Measurements from ENCODE around the gene AK1. TPM values are rescaled to one million over a fixed set of nuclear protein-coding genes. Genes with fewer than 3 reads are reported as not detected.

Gene AK1
- total RNA-seq, 2 donors from 2014 or later = 263 to 398 TPM

DNA sequence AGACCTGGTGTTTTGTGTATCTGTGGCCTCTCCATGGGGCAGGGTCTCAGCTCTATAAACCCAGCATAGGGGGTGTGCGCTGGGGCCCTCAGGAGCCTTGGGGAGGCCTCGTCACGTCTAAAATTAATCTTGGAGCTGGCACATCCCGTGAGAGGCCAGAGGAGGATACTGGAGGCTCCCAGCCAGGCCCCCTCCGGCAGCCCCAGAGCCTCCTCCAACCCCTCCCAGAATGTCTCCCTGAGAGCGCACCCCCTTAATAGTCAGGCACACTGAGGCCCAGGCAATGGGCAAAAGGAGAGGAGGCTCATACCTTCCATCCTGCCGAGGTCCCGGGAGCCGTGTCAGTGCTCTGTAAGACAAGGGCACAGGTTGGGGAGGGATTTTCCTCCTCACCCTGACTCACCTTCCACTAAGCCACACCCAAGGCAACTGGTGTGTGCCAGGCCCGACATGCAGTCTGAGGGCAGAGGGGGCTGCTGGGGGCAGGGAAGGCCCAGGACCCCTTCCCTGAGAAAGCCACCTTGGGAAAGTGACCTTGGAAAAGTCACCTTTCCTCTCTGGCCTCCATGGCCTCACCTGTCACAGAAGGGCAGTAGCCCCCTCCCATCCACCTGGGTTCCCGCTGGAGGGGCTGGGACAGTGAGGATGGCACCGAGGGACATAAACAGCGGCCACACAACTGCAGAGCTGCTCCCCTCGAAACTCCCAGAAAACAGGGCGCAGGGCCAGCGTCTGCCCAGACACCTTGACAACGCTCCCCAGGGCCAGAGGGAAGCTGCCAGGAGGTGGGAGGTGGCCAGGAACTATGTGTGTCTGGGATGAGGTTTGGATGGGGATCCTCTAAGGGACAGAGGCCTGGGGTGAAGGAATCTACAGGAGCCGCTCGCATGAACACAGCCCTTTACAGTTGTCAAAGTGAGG lies 2.9 kb downstream of the AK1 start:
- Histone ChIP-seq H3K36me3 (peaks cover 33% of the 10 kb centered on the region), H3K27me3 (no peaks in the 10 kb centered on the region), H3K27ac (peak overlapping the region; percentile 93 to 94), H3K4me3 (peak overlapping the region; percentile 76 to 77), H3K4me1 (peaks cover 2 to 64% of the 10 kb centered on the region in 2 donors), H3K9me3 (no peaks in the 10 kb centered on the region)
- DNase-seq (ENCODE audit: low spot score) = no peak
- TF ChIP-seq, protein P1, sequence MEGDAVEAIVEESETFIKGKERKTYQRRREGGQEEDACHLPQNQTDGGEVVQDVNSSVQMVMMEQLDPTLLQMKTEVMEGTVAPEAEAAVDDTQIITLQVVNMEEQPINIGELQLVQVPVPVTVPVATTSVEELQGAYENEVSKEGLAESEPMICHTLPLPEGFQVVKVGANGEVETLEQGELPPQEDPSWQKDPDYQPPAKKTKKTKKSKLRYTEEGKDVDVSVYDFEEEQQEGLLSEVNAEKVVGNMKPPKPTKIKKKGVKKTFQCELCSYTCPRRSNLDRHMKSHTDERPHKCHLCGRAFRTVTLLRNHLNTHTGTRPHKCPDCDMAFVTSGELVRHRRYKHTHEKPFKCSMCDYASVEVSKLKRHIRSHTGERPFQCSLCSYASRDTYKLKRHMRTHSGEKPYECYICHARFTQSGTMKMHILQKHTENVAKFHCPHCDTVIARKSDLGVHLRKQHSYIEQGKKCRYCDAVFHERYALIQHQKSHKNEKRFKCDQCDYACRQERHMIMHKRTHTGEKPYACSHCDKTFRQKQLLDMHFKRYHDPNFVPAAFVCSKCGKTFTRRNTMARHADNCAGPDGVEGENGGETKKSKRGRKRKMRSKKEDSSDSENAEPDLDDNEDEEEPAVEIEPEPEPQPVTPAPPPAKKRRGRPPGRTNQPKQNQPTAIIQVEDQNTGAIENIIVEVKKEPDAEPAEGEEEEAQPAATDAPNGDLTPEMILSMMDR (IDR thresholded peaks at IDR 0.05) = no peak

DNA sequence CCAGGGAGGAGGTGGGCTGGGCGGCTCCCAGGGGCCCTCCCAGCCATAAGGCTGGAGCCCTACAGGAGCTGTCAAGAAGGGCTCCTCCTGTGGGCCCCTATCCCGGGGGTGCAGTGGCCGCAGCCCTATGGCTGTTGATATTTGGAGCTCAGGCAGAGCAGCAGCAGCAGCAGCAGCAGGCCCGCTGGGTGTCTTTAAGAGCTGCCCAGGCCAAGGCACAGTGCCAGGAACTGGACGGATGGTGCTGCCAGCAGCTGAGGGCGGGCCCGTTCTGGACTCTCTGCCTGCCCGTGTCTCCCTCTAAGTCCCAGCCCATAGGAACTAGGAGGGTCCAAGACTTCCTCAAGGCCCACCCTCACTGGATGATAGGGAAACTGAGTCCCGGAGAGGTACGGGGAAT lies 3.6 kb downstream of the AK1 start:
- Histone ChIP-seq H3K27me3 (no peaks in the 10 kb centered on the region), H3K4me1 (peaks cover 2 to 70% of the 10 kb centered on the region in 2 donors), H3K4me3 (peak overlapping the region in 1 of 2 donors; percentile 77), H3K27ac (peak overlapping the region; percentile 93 to 94), H3K9me3 (no peaks in the 10 kb centered on the region), H3K36me3 (peaks cover 40% of the 10 kb centered on the region)
- DNase-seq (ENCODE audit: low spot score) = peak; percentile 88
- TF ChIP-seq, protein P1 (IDR thresholded peaks at IDR 0.05) = no peak

DNA sequence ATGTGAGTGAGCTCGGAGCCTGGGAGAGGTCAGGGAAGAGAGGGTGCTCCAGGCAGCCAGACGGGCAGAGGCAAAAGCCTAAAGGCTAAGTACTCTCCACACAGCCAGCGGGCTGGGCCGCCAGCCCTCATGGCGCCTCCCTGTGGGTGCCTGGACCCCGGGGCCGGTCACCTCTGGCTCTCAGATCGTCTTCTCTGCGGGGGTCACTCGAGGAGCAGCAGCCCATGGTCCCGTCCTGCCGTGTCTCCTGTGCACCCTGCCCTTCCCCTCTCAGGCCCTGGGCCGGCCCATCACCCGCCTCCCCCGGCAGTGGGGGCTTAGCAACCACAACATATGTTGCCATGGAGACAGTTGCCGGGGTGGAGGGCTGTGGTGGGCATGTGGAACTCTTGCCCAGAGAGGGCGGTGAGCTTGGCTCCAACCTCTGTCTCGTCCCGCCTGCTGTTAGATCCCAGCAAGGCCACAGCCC lies 4.2 kb downstream of the AK1 start:
- Histone ChIP-seq H3K4me1 (peaks cover 2 to 69% of the 10 kb centered on the region in 2 donors), H3K4me3 (peak overlapping the region in 1 of 2 donors; percentile 77), H3K9me3 (no peaks in the 10 kb centered on the region), H3K27me3 (no peaks in the 10 kb centered on the region), H3K27ac (peak overlapping the region; percentile 93 to 94), H3K36me3 (peaks cover 45% of the 10 kb centered on the region)
- TF ChIP-seq, protein P1 (IDR thresholded peaks at IDR 0.05) = no peak
- DNase-seq (ENCODE audit: low spot score) = no peak

DNA sequence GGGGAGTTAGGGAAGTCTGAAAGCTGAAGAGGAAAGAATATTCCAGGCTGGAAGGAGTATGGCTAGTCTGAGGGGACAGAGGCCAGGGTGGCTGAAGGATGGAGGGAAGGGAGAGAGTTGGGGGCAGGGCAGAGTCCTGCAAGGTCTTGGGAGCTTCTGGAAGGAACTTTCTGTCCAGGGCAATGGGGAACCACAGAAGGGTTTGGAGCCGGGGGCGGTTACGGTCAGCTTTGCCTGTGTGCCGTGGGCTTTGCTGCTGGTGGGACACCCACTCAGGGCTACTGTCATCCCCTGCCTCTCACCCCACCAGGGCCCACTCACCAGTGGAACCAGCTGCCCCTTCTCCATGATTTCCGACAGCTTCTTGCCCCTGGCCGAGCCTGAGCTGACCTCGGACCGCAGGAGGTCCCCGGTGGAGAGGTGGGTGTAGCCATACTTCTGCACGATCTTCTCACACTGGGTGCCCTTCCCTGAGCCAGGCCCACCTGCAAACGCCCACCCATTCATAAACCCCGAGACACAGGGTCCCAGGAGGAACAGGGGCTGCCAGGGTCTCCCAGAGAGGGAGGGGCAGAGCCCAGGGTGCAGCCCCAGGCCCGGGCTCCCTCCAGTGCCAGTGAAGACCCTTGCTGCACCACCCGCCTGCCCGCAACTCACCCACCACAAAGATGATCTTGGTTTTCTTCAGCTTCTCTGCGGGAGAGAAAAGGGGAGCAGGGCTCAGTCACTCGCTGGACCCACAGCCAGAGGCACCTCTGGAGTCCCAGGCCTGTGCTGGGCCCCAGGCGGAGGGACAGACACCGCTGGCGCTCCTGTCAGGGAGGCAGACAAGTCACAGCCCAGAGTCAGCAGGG lies 4.9 kb downstream of the AK1 start:
- Histone ChIP-seq H3K4me3 (no peak overlapping the region), H3K9me3 (no peaks in the 10 kb centered on the region), H3K36me3 (peaks cover 51% of the 10 kb centered on the region), H3K4me1 (peaks cover 2 to 69% of the 10 kb centered on the region in 2 donors), H3K27me3 (no peaks in the 10 kb centered on the region), H3K27ac (peak overlapping the region; percentile 93 to 94)
- DNase-seq (ENCODE audit: low spot score) = no peak
- TF ChIP-seq, protein P1 (IDR thresholded peaks at IDR 0.05) = no peak

DNA sequence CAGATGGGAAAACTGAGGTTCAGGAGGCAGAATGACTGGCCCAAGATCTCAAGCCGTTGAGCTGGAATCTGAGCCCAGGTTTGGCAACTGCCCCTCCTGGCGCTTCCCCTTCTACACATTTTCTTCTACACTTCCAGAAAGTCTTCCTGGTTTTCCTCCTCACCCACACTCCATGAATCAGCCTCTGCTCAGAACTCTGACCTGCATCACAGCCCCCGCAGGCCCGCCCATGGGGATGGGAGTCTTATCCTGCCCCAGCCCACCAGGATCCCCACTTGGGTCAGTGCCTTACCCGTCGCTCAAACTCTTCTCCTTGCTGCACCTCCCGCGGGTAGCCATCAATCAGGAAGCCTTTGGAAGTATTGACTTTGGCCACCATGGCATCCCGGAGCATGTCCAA lies 5.9 kb downstream of the AK1 start:
- TF ChIP-seq, protein P1 (IDR thresholded peaks at IDR 0.05) = no peak
- Histone ChIP-seq H3K9me3 (no peaks in the 10 kb centered on the region), H3K27ac (peak overlapping the region in 1 of 2 donors; percentile 93), H3K4me1 (peaks cover 2 to 68% of the 10 kb centered on the region in 2 donors), H3K27me3 (no peaks in the 10 kb centered on the region), H3K36me3 (peaks cover 54% of the 10 kb centered on the region), H3K4me3 (no peak overlapping the region)
- no peak for DNase-seq (ENCODE audit: low spot score)
